D341Med (cell line): ENCODE measurements around the gene DNAH11.

Experiments used
- DNase-seq: peaks from one replicate; pipeline ENCODE4 v3.0.0; 2012; ENCODE audit warnings: low spot score

The DNAH11 gene

GRCh38 chr7:21938463-21938862, 395.6 kb downstream of the DNAH11 start:
- no peak for DNase-seq

GRCh38 chr7:21939136-21939857, 396.5 kb downstream of the DNAH11 start:
- DNase-seq: no peak

- no peak for DNase-seq
Measured at GRCh38 chr7:21939858-21940372, 397.1 kb downstream of the DNAH11 start.

- no peak for DNase-seq
Measured at GRCh38 chr7:21941611-21942141, 398.8 kb downstream of the DNAH11 start.

GRCh38 chr7:21942955-21943354, 400.1 kb downstream of the DNAH11 start:
- DNase-seq: no peak

- DNase-seq: no peak
Measured at GRCh38 chr7:21943436-21943835, 400.6 kb downstream of the DNAH11 start.

GRCh38 chr7:21944616-21945453, 402.0 kb downstream of the DNAH11 start:
- DNase-seq: peak; percentile 59

GRCh38 chr7:21945454-21946221, 402.8 kb downstream of the DNAH11 start, which contains the start of gene CDCA7L:
TSS of gene CDCA7L (minus strand) at chr7:21945899. CDS start at chr7:21945804, 95 bp downstream.
- peak; percentile 94 for DNase-seq

GRCh38 chr7:21946222-21946709, 403.4 kb downstream of the DNAH11 start:
- DNase-seq: no peak

- DNase-seq: no peak
Measured at GRCh38 chr7:21947056-21947455, 404.2 kb downstream of the DNAH11 start.

GRCh38 chr7:21947946-21948345, 405.1 kb downstream of the DNAH11 start:
- DNase-seq: no peak

- no peak for DNase-seq
Measured at GRCh38 chr7:21948364-21948763, 405.5 kb downstream of the DNAH11 start.

- DNase-seq: no peak
Measured at GRCh38 chr7:21948887-21949540, 406.2 kb downstream of the DNAH11 start.
